Measurements from ENCODE around the gene DYNC1I1.

- no peak for TF ChIP-seq CTCF (IDR thresholded peaks at IDR 0.05; ENCODE audit: insufficient read depth, low read length, poor library complexity, severe bottlenecking)
- no peak for TF ChIP-seq EZH2phosphoT487 (conservative IDR thresholded peaks at IDR 0.05; ENCODE audit: low read length)
Measured at GRCh38 chr7:95955748-95956147, 183.4 kb downstream of the DYNC1I1 start.
